ENCODE results near the gene TSSK2.

DNA sequence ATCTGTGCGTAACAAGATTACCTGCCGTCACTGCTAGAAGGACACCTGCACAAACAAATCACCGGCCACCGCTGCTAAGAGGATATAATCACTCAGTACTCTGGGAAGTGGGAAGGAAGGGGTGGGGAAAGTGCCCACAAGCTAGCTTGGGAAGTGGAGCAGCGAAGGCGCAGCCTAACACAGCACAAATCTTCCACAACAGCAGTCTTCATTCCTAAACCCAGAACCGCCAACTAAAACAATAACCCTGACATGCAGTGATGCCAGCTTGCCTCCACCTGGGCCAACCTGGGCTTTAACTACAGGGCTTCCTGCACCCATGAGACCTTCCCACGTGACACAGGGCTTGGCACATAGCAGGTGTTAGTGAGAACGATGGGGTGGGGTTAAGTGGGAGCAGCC lies 14.0 kb upstream of the TSSK2 start:
- TF ChIP-seq EZH2 (IDR thresholded peaks at IDR 0.05; ENCODE audit: borderline replicate concordance, low read depth, low read length, severe bottlenecking) (no peak), POLR2A (IDR thresholded peaks at IDR 0.05; ENCODE audit: low read depth, low read length) (no peak), POLR2AphosphoS5 (IDR thresholded peaks at IDR 0.05; ENCODE audit: insufficient read depth, low read depth, low read length) (no peak), FOS (IDR thresholded peaks at IDR 0.05; ENCODE audit: borderline replicate concordance, insufficient read depth, low read length) (no peak), MYC (IDR thresholded peaks at IDR 0.05; ENCODE audit: low read depth, low read length) (no peak), JUN (IDR thresholded peaks at IDR 0.05; ENCODE audit: borderline replicate concordance, insufficient read depth, insufficient read length, low read depth) (no peak), GATA2 (IDR thresholded peaks at IDR 0.05; ENCODE audit: insufficient read depth, insufficient read length, low read depth, low read length) (no peak)
- TF ChIP-seq, protein P1, sequence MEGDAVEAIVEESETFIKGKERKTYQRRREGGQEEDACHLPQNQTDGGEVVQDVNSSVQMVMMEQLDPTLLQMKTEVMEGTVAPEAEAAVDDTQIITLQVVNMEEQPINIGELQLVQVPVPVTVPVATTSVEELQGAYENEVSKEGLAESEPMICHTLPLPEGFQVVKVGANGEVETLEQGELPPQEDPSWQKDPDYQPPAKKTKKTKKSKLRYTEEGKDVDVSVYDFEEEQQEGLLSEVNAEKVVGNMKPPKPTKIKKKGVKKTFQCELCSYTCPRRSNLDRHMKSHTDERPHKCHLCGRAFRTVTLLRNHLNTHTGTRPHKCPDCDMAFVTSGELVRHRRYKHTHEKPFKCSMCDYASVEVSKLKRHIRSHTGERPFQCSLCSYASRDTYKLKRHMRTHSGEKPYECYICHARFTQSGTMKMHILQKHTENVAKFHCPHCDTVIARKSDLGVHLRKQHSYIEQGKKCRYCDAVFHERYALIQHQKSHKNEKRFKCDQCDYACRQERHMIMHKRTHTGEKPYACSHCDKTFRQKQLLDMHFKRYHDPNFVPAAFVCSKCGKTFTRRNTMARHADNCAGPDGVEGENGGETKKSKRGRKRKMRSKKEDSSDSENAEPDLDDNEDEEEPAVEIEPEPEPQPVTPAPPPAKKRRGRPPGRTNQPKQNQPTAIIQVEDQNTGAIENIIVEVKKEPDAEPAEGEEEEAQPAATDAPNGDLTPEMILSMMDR (IDR thresholded peaks at IDR 0.05; ENCODE audit: extremely low read depth in 1 of 2, insufficient read depth in 1 of 2, low read depth in 1 of 2, low read length in 2 of 2), result no peak
- TF ChIP-seq, protein P2, sequence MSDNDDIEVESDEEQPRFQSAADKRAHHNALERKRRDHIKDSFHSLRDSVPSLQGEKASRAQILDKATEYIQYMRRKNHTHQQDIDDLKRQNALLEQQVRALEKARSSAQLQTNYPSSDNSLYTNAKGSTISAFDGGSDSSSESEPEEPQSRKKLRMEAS (IDR thresholded peaks at IDR 0.05; ENCODE audit: insufficient read depth, insufficient read length), result no peak
